Mesodermal cell (in vitro differentiated cells): Measurements from ENCODE around the gene GMCL2.
"Not testable (repeated sequence)": the region's sequence is repeated elsewhere in the genome, so short reads cannot be mapped to it uniquely, and the experiment has no call there.

Experiments
- H3K27ac ChIP-seq: 2 replicates; pipeline ENCODE4 v1.7.0; 2013; ENCODE audit warnings: mild to moderate bottlenecking, low read depth, low read length, moderate library complexity; ENCODE audit not compliant: severe bottlenecking
- H3K36me3 ChIP-seq: 2 replicates; pipeline ENCODE4 v1.7.1; 2013; ENCODE audit warnings: mild to moderate bottlenecking, low read length, moderate library complexity; ENCODE audit not compliant: control insufficient read depth, insufficient read depth
- H3K4me1 ChIP-seq: one replicate; pipeline ENCODE4 v1.7.1; 2013; ENCODE audit warnings: mild to moderate bottlenecking, low read length; ENCODE audit not compliant: insufficient read depth, control insufficient read depth, poor library complexity, severe bottlenecking
- H3K4me3 ChIP-seq: 2 replicates; pipeline ENCODE4 v1.7.0; 2013; ENCODE audit warnings: low read length, control low read depth, mild to moderate bottlenecking; ENCODE audit not compliant: insufficient read depth, poor library complexity, severe bottlenecking; ENCODE audit errors: extremely low read depth
- H3K9me3 ChIP-seq: 2 replicates; pipeline ENCODE4 v1.7.1; 2013; ENCODE audit warnings: mild to moderate bottlenecking, low read length, moderate library complexity; ENCODE audit not compliant: control insufficient read depth
- WGBS, 2 experiments: methylation state at CpG; one replicate each; pipeline ENCODE4 v1.1.5; 2013; ENCODE audit warnings: missing lambda C conversion rate in 2 of 2; ENCODE audit not compliant: insufficient coverage in 2 of 2; 5-methylcytosine and 5-hydroxymethylcytosine counted together

GMCL2 gene

GRCh38 chr5:178230879-178231538 is 43.8 kb upstream of the GMCL2 start:
- Histone ChIP-seq H3K4me1 (peaks cover 10% of the 10 kb centered on the region), H3K9me3 (peaks cover 11% of the 10 kb centered on the region), H3K27ac (no peak overlapping the region), H3K36me3 (peaks cover 54% of the 10 kb centered on the region), H3K4me3 (peak overlapping the region; percentile 78)
- 97 to 98% methylated on average over 5 to 9 of the region's 9 CpGs for WGBS, 2 experiments

- H3K36me3 ChIP-seq = peaks cover 64% of the 10 kb centered on the region
- H3K4me3 ChIP-seq = no peak overlapping the region
These were observed 42.7 kb upstream of the GMCL2 start for GRCh38 chr5:178229861-178230260.

GRCh38 chr5:178229111-178229510 is 41.9 kb upstream of the GMCL2 start:
- H3K4me3 ChIP-seq, H3K27ac ChIP-seq: not testable (repeated sequence)
- WGBS, 2 experiments = 95 to 99% methylated on average over 8 to 9 of the region's 13 CpGs
- Histone ChIP-seq H3K36me3 (peaks cover 72% of the 10 kb centered on the region), H3K9me3 (peaks cover 11% of the 10 kb centered on the region), H3K4me1 (peaks cover 10% of the 10 kb centered on the region)

More at GRCh38 chr5:178229861-178230260, 42.7 kb upstream of the GMCL2 start:
- Histone ChIP-seq H3K27ac (no peak overlapping the region), H3K4me1 (peaks cover 10% of the 10 kb centered on the region), H3K9me3 (peaks cover 11% of the 10 kb centered on the region)
- WGBS, 2 experiments = 98% methylated on average over 7 to 9 of the region's 10 CpGs

GRCh38 chr5:178228609-178229008 is 41.4 kb upstream of the GMCL2 start:
- Histone ChIP-seq H3K4me1 (peaks cover 10% of the 10 kb centered on the region), H3K9me3 (peaks cover 11% of the 10 kb centered on the region), H3K36me3 (peaks cover 76% of the 10 kb centered on the region), H3K27ac (no peak overlapping the region), H3K4me3 (no peak overlapping the region)
- 92 to 98% methylated on average over 11 of the region's 11 CpGs for WGBS, 2 experiments

- 96 to 100% methylated on average over 2 to 3 of the region's 3 CpGs for WGBS, 2 experiments
- Histone ChIP-seq H3K4me3 (no peak overlapping the region), H3K36me3 (peaks cover 81% of the 10 kb centered on the region)
These were observed 40.8 kb upstream of the GMCL2 start for GRCh38 chr5:178227929-178228328.

GRCh38 chr5:178227138-178227659 is 40.0 kb upstream of the GMCL2 start:
- H3K27ac ChIP-seq = no peak overlapping the region
- H3K36me3 ChIP-seq = peaks cover 85% of the 10 kb centered on the region
- H3K4me1 ChIP-seq = peaks cover 10% of the 10 kb centered on the region
- no peak overlapping the region for H3K4me3 ChIP-seq
- peaks cover 11% of the 10 kb centered on the region for H3K9me3 ChIP-seq
- WGBS, 2 experiments = 80 to 83% methylated on average over 4 of the region's 4 CpGs

More at GRCh38 chr5:178227929-178228328, 40.8 kb upstream of the GMCL2 start:
- H3K27ac ChIP-seq = no peak overlapping the region
- H3K9me3 ChIP-seq = peaks cover 11% of the 10 kb centered on the region
- peaks cover 10% of the 10 kb centered on the region for H3K4me1 ChIP-seq

- H3K36me3 ChIP-seq = peaks cover 91% of the 10 kb centered on the region
- no peak overlapping the region for H3K4me3 ChIP-seq
- H3K4me1 ChIP-seq = no peaks in the 10 kb centered on the region
- peaks cover 11% of the 10 kb centered on the region for H3K9me3 ChIP-seq
- WGBS, 2 experiments = 97 to 98% methylated on average over 6 of the region's 6 CpGs
- H3K27ac ChIP-seq = no peak overlapping the region
These were observed 38.0 kb upstream of the GMCL2 start for GRCh38 chr5:178225174-178225573.

GRCh38 chr5:178224403-178224802 is 37.2 kb upstream of the GMCL2 start:
- 92 to 98% methylated on average over 10 to 13 of the region's 17 CpGs for WGBS, 2 experiments
- H3K36me3 ChIP-seq = peaks cover 89% of the 10 kb centered on the region

GRCh38 chr5:178223828-178224335 is 36.7 kb upstream of the GMCL2 start:
- H3K9me3 ChIP-seq = peaks cover 11% of the 10 kb centered on the region
- peaks cover 88% of the 10 kb centered on the region for H3K36me3 ChIP-seq
- H3K4me1 ChIP-seq = no peaks in the 10 kb centered on the region
- H3K27ac ChIP-seq = no peak overlapping the region
- 66 to 78% methylated on average over 5 to 10 of the region's 13 CpGs for WGBS, 2 experiments
- H3K4me3 ChIP-seq = no peak overlapping the region

More at GRCh38 chr5:178224403-178224802, 37.2 kb upstream of the GMCL2 start:
- Histone ChIP-seq H3K9me3 (peaks cover 11% of the 10 kb centered on the region), H3K27ac (no peak overlapping the region), H3K4me3 (no peak overlapping the region), H3K4me1 (no peaks in the 10 kb centered on the region)

GRCh38 chr5:178223196-178223773 is 36.1 kb upstream of the GMCL2 start:
- WGBS, 2 experiments = 91 to 92% methylated on average over 5 of the region's 5 CpGs
- H3K27ac ChIP-seq = no peak overlapping the region
- no peaks in the 10 kb centered on the region for H3K4me1 ChIP-seq
- peaks cover 87% of the 10 kb centered on the region for H3K36me3 ChIP-seq
- no peak overlapping the region for H3K4me3 ChIP-seq
- H3K9me3 ChIP-seq = peaks cover 8% of the 10 kb centered on the region

- H3K4me3 ChIP-seq = no peak overlapping the region
- H3K4me1 ChIP-seq = no peaks in the 10 kb centered on the region
- no peak overlapping the region for H3K27ac ChIP-seq
- peaks cover 5% of the 10 kb centered on the region for H3K9me3 ChIP-seq
- peaks cover 86% of the 10 kb centered on the region for H3K36me3 ChIP-seq
- WGBS, 2 experiments = 98 to 99% methylated on average over 15 of the region's 15 CpGs
These were observed 35.1 kb upstream of the GMCL2 start for GRCh38 chr5:178222292-178222691.
